Neutrophil (primary cell): Measurements from ENCODE around the gene CTNS.
"Not testable (repeated sequence)": the region's sequence is repeated elsewhere in the genome, so short reads cannot be mapped to it uniquely, and the experiment has no call there.

Experiments used
- H3K27ac ChIP-seq: fragments of 200-600 bp; sonication (generic); 2 replicates; pipeline ENCODE4 v1.5.1; 2016; ENCODE audit warnings: mild to moderate bottlenecking, moderate library complexity
- H3K27me3 ChIP-seq: fragments of 200-600 bp; sonication (generic); 2 replicates; pipeline ENCODE4 v1.6.0; 2016; ENCODE audit warnings: mild to moderate bottlenecking
- H3K36me3 ChIP-seq: fragments of 200-600 bp; sonication (generic); 2 replicates; pipeline ENCODE4 v1.5.1; 2017
- H3K4me1 ChIP-seq, 2 experiments: fragments of 200-600 bp in 1 of 2; sonication (generic) in 1 of 2; 1 replicate in 1 of 2; 2 replicates in 1 of 2; pipeline versions ENCODE4 v1.5.1 to v1.6.1; 2013 to 2016; ENCODE audit warnings: low read depth in 1 of 2, low read length in 1 of 2, mild to moderate bottlenecking in 1 of 2, moderate library complexity in 1 of 2; ENCODE audit not compliant: control insufficient read depth in 1 of 2, insufficient read depth in 1 of 2
- H3K4me3 ChIP-seq, 2 experiments: fragments of 200-600 bp in 1 of 2; sonication (generic) in 1 of 2; 1 replicate in 1 of 2; 2 replicates in 1 of 2; pipeline ENCODE4 v1.5.1; 2013 to 2016; ENCODE audit warnings: low read depth in 1 of 2, low read length in 1 of 2, mild to moderate bottlenecking in 1 of 2, moderate library complexity in 1 of 2
- H3K9me3 ChIP-seq: fragments of 200-600 bp; sonication (generic); 2 replicates; pipeline ENCODE4 v1.5.1; 2016
- CTCF ChIP-seq: fragments of 200-600 bp; sonication (generic); IDR thresholded peaks from 2 replicates; pipeline ENCODE4 v1.5.1; 2016; ENCODE audit warnings: antibody characterized with exemption

Gene CTNS

GRCh38 chr17:3699951-3700350 lies 63.4 kb downstream of the CTNS start:
- H3K9me3 ChIP-seq, result no peaks in the 10 kb centered on the region
- H3K36me3 ChIP-seq, result no peaks in the 10 kb centered on the region
- no peak for TF ChIP-seq CTCF
- peaks cover 34% of the 10 kb centered on the region for H3K27me3 ChIP-seq
- H3K4me1 ChIP-seq, result peaks cover 14 to 17% of the 10 kb centered on the region in 2 experiments
- H3K27ac ChIP-seq, result no peak overlapping the region
- no peak overlapping the region for H3K4me3 ChIP-seq

GRCh38 chr17:3702041-3702539 lies 65.5 kb downstream of the CTNS start:
- H3K27me3 ChIP-seq, result peaks cover 15% of the 10 kb centered on the region
- not testable (repeated sequence) for H3K4me3 ChIP-seq, H3K36me3 ChIP-seq, H3K27ac ChIP-seq, H3K4me1 ChIP-seq, H3K9me3 ChIP-seq

GRCh38 chr17:3704931-3705717 lies 68.6 kb downstream of the CTNS start:
- Histone ChIP-seq H3K4me3 (no peak overlapping the region), H3K36me3 (no peaks in the 10 kb centered on the region), H3K27ac (no peak overlapping the region), H3K27me3 (no peaks in the 10 kb centered on the region), H3K9me3 (no peaks in the 10 kb centered on the region), H3K4me1 (no peaks in the 10 kb centered on the region)
- TF ChIP-seq CTCF, result no peak

- H3K36me3 ChIP-seq, H3K27me3 ChIP-seq, H3K4me1 ChIP-seq, H3K4me3 ChIP-seq, H3K27ac ChIP-seq, H3K9me3 ChIP-seq: not testable (repeated sequence)
Observed at GRCh38 chr17:3705718-3705984, 69.1 kb downstream of the CTNS start.

- Histone ChIP-seq H3K27me3 (no peaks in the 10 kb centered on the region), H3K36me3 (peaks cover 18% of the 10 kb centered on the region), H3K27ac (no peak overlapping the region), H3K9me3 (no peaks in the 10 kb centered on the region), H3K4me1 (no peaks in the 10 kb centered on the region), H3K4me3 (no peak overlapping the region)
- TF ChIP-seq CTCF, result no peak
Observed at GRCh38 chr17:3708366-3708765, 71.8 kb downstream of the CTNS start.

GRCh38 chr17:3710951-3711383 lies 74.4 kb downstream of the CTNS start:
- no peak overlapping the region for H3K27ac ChIP-seq
- no peaks in the 10 kb centered on the region for H3K4me1 ChIP-seq
- no peak overlapping the region for H3K4me3 ChIP-seq
- no peak for TF ChIP-seq CTCF
- H3K36me3 ChIP-seq, result peaks cover 43% of the 10 kb centered on the region
- H3K27me3 ChIP-seq, result no peaks in the 10 kb centered on the region
- no peaks in the 10 kb centered on the region for H3K9me3 ChIP-seq
